ENCODE data around the gene PHACTR2.
A peak's percentile ranks its signal among the peaks of the same experiment; 100 is the strongest.
"Not testable (repeated sequence)": the region's sequence is repeated elsewhere in the genome, so short reads cannot be mapped to it uniquely, and the experiment has no call there.

PHACTR2 gene

DNA sequence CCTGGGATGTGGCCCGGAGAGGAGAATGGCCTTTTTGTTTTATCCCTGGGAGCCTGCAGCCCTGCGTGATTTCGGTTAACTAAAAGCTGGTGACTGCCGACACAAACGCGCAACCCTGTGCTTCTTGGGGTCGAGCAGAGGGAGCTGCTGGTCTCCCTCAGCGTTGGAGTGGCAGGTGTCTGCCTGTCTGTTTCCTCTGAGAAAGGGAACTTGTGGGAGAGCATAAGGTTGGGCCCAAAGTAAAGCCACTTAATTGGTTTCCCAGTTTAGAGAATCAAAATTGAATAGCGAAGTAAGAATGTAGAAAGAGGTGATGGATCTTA, 165.9 kb downstream of the PHACTR2 start:
- TF ChIP-seq, protein P1, sequence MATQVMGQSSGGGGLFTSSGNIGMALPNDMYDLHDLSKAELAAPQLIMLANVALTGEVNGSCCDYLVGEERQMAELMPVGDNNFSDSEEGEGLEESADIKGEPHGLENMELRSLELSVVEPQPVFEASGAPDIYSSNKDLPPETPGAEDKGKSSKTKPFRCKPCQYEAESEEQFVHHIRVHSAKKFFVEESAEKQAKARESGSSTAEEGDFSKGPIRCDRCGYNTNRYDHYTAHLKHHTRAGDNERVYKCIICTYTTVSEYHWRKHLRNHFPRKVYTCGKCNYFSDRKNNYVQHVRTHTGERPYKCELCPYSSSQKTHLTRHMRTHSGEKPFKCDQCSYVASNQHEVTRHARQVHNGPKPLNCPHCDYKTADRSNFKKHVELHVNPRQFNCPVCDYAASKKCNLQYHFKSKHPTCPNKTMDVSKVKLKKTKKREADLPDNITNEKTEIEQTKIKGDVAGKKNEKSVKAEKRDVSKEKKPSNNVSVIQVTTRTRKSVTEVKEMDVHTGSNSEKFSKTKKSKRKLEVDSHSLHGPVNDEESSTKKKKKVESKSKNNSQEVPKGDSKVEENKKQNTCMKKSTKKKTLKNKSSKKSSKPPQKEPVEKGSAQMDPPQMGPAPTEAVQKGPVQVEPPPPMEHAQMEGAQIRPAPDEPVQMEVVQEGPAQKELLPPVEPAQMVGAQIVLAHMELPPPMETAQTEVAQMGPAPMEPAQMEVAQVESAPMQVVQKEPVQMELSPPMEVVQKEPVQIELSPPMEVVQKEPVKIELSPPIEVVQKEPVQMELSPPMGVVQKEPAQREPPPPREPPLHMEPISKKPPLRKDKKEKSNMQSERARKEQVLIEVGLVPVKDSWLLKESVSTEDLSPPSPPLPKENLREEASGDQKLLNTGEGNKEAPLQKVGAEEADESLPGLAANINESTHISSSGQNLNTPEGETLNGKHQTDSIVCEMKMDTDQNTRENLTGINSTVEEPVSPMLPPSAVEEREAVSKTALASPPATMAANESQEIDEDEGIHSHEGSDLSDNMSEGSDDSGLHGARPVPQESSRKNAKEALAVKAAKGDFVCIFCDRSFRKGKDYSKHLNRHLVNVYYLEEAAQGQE (IDR thresholded peaks at IDR 0.05; ENCODE audit: insufficient replicate concordance, low read depth), result no peak
- DNase-seq (ENCODE audit: low read depth in 1 of 2, low spot score in 1 of 2), result peak in 1 of 2 experiments; percentile 64
- no peaks in the 10 kb centered on the region for H3K27me3 ChIP-seq (ENCODE audit: insufficient read depth, poor library complexity, severe bottlenecking)
- H3K27ac ChIP-seq (replicated peaks), result peak overlapping the region; percentile 96
- peak overlapping the region; percentile 84 for H3K4me3 ChIP-seq (replicated peaks; ENCODE audit: insufficient read depth, low read length)

DNA sequence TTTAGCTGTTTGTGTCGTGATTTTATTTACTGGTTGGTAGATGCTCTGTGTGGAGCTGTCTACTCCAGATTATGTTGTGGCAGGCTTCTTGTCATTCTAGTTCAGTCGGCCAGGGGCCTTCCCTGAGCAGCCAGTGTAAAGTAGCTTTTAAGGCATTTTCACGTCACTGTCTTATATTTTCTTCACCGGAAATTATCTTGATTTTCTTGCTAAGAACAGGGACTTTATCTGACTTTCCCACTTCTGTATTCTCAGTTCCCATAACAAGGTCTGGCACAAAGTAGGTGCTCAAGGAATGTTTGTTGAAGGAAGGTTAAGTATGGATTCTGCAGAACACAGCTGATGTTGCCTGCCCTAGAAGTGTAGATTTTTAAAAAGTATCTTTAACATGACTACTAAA, 166.2 kb downstream of the PHACTR2 start:
- Histone ChIP-seq H3K27me3 (ENCODE audit: insufficient read depth, poor library complexity, severe bottlenecking) (no peaks in the 10 kb centered on the region), H3K4me3 (replicated peaks; ENCODE audit: insufficient read depth, low read length) (peak overlapping the region; percentile 84), H3K27ac (replicated peaks) (peak overlapping the region; percentile 96)
- TF ChIP-seq SPI1 (IDR thresholded peaks at IDR 0.05; ENCODE audit: borderline replicate concordance, low read depth), result no peak
- TF ChIP-seq POLR2AphosphoS5 (IDR thresholded peaks at IDR 0.05; ENCODE audit: low read depth), result no peak; the same call in 1 of the 2 replicates
- no peak for TF ChIP-seq GABPA (IDR thresholded peaks at IDR 0.05; ENCODE audit: low read depth)
- TF ChIP-seq, protein P2, sequence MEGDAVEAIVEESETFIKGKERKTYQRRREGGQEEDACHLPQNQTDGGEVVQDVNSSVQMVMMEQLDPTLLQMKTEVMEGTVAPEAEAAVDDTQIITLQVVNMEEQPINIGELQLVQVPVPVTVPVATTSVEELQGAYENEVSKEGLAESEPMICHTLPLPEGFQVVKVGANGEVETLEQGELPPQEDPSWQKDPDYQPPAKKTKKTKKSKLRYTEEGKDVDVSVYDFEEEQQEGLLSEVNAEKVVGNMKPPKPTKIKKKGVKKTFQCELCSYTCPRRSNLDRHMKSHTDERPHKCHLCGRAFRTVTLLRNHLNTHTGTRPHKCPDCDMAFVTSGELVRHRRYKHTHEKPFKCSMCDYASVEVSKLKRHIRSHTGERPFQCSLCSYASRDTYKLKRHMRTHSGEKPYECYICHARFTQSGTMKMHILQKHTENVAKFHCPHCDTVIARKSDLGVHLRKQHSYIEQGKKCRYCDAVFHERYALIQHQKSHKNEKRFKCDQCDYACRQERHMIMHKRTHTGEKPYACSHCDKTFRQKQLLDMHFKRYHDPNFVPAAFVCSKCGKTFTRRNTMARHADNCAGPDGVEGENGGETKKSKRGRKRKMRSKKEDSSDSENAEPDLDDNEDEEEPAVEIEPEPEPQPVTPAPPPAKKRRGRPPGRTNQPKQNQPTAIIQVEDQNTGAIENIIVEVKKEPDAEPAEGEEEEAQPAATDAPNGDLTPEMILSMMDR (IDR thresholded peaks at IDR 0.05; ENCODE audit: insufficient read depth, low read length), result no peak
- TF ChIP-seq, protein P1 (IDR thresholded peaks at IDR 0.05; ENCODE audit: insufficient replicate concordance, low read depth), result no peak
- no peak for DNase-seq (ENCODE audit: low read depth in 1 of 2, low spot score in 1 of 2)

DNA sequence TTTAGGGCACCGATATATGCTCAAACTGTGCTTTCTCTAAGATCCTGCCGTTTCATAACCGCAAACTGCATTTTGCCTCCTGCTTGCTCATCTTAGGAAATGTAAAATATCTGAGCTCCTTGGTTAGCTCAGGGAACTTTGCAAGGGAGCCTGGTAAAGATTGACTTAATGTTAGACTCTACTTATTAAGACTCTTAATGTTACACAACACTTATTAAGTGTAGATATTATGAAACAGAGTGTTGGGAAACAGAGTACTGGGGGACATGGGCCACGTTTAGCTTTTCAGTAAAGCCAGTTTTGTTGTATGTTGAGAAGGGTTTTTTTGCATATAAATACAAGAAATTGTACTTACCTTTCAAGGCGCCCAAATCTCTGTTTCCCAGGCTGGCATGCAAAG, 167.3 kb downstream of the PHACTR2 start:
- DNase-seq (ENCODE audit: low read depth in 1 of 2, low spot score in 1 of 2), result peak; percentile 21 to 69
- no peaks in the 10 kb centered on the region for H3K27me3 ChIP-seq (ENCODE audit: insufficient read depth, poor library complexity, severe bottlenecking)
- H3K4me3 ChIP-seq (replicated peaks; ENCODE audit: insufficient read depth, low read length), result peak overlapping the region; percentile 84
- TF ChIP-seq GABPA (IDR thresholded peaks at IDR 0.05; ENCODE audit: low read depth) (no peak), SPI1 (IDR thresholded peaks at IDR 0.05; ENCODE audit: borderline replicate concordance, low read depth) (no peak), POLR2AphosphoS5 (IDR thresholded peaks at IDR 0.05; ENCODE audit: low read depth) (no peak)
- TF ChIP-seq, protein P2 (IDR thresholded peaks at IDR 0.05; ENCODE audit: insufficient read depth, low read length), result no peak
- TF ChIP-seq, protein P1 (IDR thresholded peaks at IDR 0.05; ENCODE audit: insufficient replicate concordance, low read depth), result no peak
- H3K27ac ChIP-seq (replicated peaks), result peak overlapping the region; percentile 96

DNA sequence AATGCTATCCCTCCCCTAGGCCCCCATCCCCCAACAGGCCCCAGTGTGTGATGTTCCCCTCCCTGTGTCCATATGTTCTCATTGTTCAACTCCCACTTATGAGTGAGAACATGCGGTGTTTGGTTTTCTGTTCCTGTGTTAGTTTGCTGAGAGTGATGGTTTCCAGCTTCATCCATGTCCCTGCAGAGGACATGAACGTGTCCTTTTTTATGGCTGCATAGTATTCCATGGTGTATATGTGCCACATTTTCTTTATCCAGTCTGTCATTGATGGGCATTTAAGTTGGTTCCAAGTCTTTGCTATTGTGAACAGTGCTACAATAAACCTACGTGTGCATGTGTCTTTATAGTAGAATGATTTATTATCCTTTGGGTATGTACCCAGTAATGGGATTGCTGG, 173.9 kb downstream of the PHACTR2 start:
- H3K27me3 ChIP-seq (ENCODE audit: insufficient read depth, poor library complexity, severe bottlenecking); DNase-seq (ENCODE audit: low read depth in 1 of 2, low spot score in 1 of 2); H3K4me3 ChIP-seq (replicated peaks; ENCODE audit: insufficient read depth, low read length); H3K27ac ChIP-seq (replicated peaks): not testable (repeated sequence)

DNA sequence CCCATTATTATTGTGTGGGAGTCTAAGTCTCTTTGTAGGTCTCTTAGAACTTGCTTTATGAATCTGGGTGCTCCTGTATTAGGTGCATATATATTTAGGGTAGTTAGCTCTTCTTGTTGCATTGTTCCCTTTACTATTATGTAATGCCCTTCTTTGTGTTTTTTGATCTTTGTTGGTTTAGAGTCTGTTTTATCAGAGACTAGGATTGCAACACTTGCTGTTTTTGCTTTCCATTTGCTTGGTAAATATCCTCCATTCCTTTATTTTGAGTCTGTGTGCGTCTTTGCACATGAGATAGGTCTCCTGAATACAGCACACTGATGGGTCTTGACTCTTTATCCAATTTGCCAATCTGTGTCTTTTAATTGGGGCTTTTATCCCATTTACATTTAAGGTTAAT, 177.3 kb downstream of the PHACTR2 start:
- not testable (repeated sequence) for H3K27me3 ChIP-seq (ENCODE audit: insufficient read depth, poor library complexity, severe bottlenecking); DNase-seq (ENCODE audit: low read depth in 1 of 2, low spot score in 1 of 2); H3K4me3 ChIP-seq (replicated peaks; ENCODE audit: insufficient read depth, low read length); H3K27ac ChIP-seq (replicated peaks)

DNA sequence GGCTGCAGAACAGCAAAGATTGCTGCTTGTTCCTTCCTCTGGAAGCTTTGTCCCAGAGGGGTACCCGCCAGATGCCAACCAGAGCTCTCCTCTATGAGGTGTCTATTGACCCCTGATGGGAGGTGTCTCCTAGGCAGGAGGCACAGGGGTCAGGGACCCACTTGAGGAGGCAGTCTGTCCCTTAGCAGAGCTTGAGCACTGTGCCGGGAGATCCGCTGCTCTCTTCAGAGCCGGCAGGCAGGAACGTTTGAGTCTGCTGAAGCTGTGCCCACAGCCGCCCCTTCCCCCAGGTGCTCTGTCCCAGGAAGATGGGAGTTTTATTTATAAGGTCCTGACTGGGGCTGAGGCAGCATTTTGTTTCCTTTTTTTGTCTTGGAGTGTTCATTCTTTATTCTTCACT, 179.0 kb downstream of the PHACTR2 start:
- not testable (repeated sequence) for DNase-seq (ENCODE audit: low read depth in 1 of 2, low spot score in 1 of 2); H3K27me3 ChIP-seq (ENCODE audit: insufficient read depth, poor library complexity, severe bottlenecking); H3K4me3 ChIP-seq (replicated peaks; ENCODE audit: insufficient read depth, low read length); H3K27ac ChIP-seq (replicated peaks)

Data from HL-60 (cell line).